Breast epithelium (tissue), 4 donors: ENCODE measurements around the gene SLC48A1. TPM values are rescaled to one million over a fixed set of nuclear protein-coding genes. Genes with fewer than 3 reads are reported as not detected.

Experiments used
- DNase-seq, 2 donors: peaks; one replicate each; pipeline ENCODE4 v3.0.0-alpha.2; 2019; ENCODE audit warnings: low spot score in 2 of 2
- H3K27ac ChIP-seq, 2 donors: fragments of 200-600 bp; sonication (generic) in 1 of 2; one replicate each; pipeline ENCODE4 v1.5.1; 2016 to 2019; ENCODE audit warnings: mild to moderate bottlenecking in 1 of 2
- H3K27me3 ChIP-seq, 2 donors: fragments of 200-600 bp; sonication (generic) in 1 of 2; one replicate each; pipeline versions ENCODE4 v1.5.1 to v1.6.0; 2017 to 2019; ENCODE audit warnings: control low read depth in 1 of 2, mild to moderate bottlenecking in 1 of 2
- H3K36me3 ChIP-seq: fragments of 200-600 bp; one replicate; pipeline ENCODE4 v1.5.1; 2019
- H3K4me1 ChIP-seq, 2 donors: fragments of 200-600 bp; sonication (generic); one replicate each; pipeline ENCODE4 v1.5.1; 2016 to 2019; ENCODE audit warnings: control low read depth in 1 of 2
- H3K4me3 ChIP-seq, 3 donors: fragments of 200-600 bp; sonication (generic); 1 replicate in 2 of 3; 2 replicates in 1 of 3; pipeline ENCODE4 v1.5.1; 2016 to 2019; ENCODE audit warnings: mild to moderate bottlenecking in 3 of 3, moderate library complexity in 2 of 3
- H3K9me3 ChIP-seq, 2 donors: fragments of 200-600 bp; sonication (generic) in 1 of 2; one replicate each; pipeline ENCODE4 v1.5.1; 2016 to 2019; ENCODE audit warnings: control low read depth in 1 of 2
- CTCF ChIP-seq, 3 donors: fragments of 450-650 bp; IDR thresholded peaks; one replicate each; pipeline ENCODE4 v1.5.1; 2016 to 2017; ENCODE audit warnings: antibody characterized with exemption in 3 of 3, mild to moderate bottlenecking in 3 of 3, moderate library complexity in 3 of 3
- POLR2A ChIP-seq: fragments of 450-650 bp; IDR thresholded peaks from one replicate; pipeline ENCODE4 v1.6.1; 2016; ENCODE audit warnings: antibody characterized with exemption, mild to moderate bottlenecking, moderate library complexity
- POLR2AphosphoS5 ChIP-seq, 3 donors: sonication (generic); formaldehyde crosslinking; IDR thresholded peaks; one replicate each; pipeline ENCODE4 v1.6.1; 2017; ENCODE audit warnings: antibody characterized with exemption in 3 of 3
- intact Hi-C: fragments of 100-400 bp; cut with DNase I; formaldehyde crosslinking; loops from one replicate; pipeline ENCODE4 v1.15.1; 2023; ENCODE audit warnings: low total_unique reads
- total RNA-seq, 3 donors: library from RNA; depleted of rRNA; stranded (reverse); fragments of >200 nt; gene quantifications; one replicate each; pipeline ENCODE4 v1.1.0, GENCODE V29; 2016

The SLC48A1 gene
- total RNA-seq, 3 donors from 2014 or later = 27.5 to 51.5 (median 30.6) TPM

- TF ChIP-seq CTCF (IDR thresholded peaks at IDR 0.05) = no peak
- TF ChIP-seq POLR2A = no peak
- TF ChIP-seq POLR2AphosphoS5 (IDR thresholded peaks at IDR 0.05) = no peak
- H3K9me3 ChIP-seq = no peaks in the 10 kb centered on the region
- intact Hi-C loops = loop anchor here (10.0 kb wide), 1 partner anchor 51 kb away; the partner anchor contains the start of gene ENDOU
- no peaks in the 10 kb centered on the region for H3K36me3 ChIP-seq
- H3K27me3 ChIP-seq = no peaks in the 10 kb centered on the region
- H3K4me1 ChIP-seq = peaks cover 22 to 27% of the 10 kb centered on the region in 2 donors
- no peak overlapping the region for H3K4me3 ChIP-seq
- no peak for DNase-seq
- H3K27ac ChIP-seq = peak overlapping the region; percentile 81 to 96
Measured at GRCh38 chr12:47775100-47775911, 2.3 kb downstream of the SLC48A1 start.

GRCh38 chr12:47776471-47777143, 3.6 kb downstream of the SLC48A1 start:
- no peak for DNase-seq
- Histone ChIP-seq H3K27ac (peak overlapping the region; percentile 81 to 96), H3K27me3 (no peaks in the 10 kb centered on the region)

GRCh38 chr12:47777151-47777550, 4.1 kb downstream of the SLC48A1 start:
- no peaks in the 10 kb centered on the region for H3K27me3 ChIP-seq
- intact Hi-C loops = loop anchor here (10.0 kb wide), 1 partner anchor 52 kb away; the partner anchor contains the start of gene ENDOU
- H3K36me3 ChIP-seq = no peaks in the 10 kb centered on the region
- TF ChIP-seq POLR2A (no peak), POLR2AphosphoS5 (IDR thresholded peaks at IDR 0.05) (no peak), CTCF (IDR thresholded peaks at IDR 0.05) (no peak)
- peaks cover 22 to 37% of the 10 kb centered on the region in 2 donors for H3K4me1 ChIP-seq
- no peaks in the 10 kb centered on the region for H3K9me3 ChIP-seq
- H3K27ac ChIP-seq = peak overlapping the region; percentile 81 to 96
- H3K4me3 ChIP-seq = peak overlapping the region in 1 of 3 donors; percentile 15
- DNase-seq = no peak

More at GRCh38 chr12:47776471-47777143, 3.6 kb downstream of the SLC48A1 start:
- Histone ChIP-seq H3K36me3 (no peaks in the 10 kb centered on the region), H3K9me3 (no peaks in the 10 kb centered on the region), H3K4me1 (peaks cover 22 to 33% of the 10 kb centered on the region in 2 donors), H3K4me3 (peak overlapping the region in 1 of 3 donors; percentile 15)
- intact Hi-C loops = loop anchor here (10.0 kb wide), 1 partner anchor 52 kb away; the partner anchor contains the start of gene ENDOU
- TF ChIP-seq CTCF (IDR thresholded peaks at IDR 0.05) = no peak
- no peak for TF ChIP-seq POLR2AphosphoS5 (IDR thresholded peaks at IDR 0.05)
- no peak for TF ChIP-seq POLR2A

- Histone ChIP-seq H3K4me1 (peaks cover 22 to 45% of the 10 kb centered on the region in 2 donors), H3K4me3 (no peak overlapping the region), H3K27me3 (no peaks in the 10 kb centered on the region), H3K9me3 (no peaks in the 10 kb centered on the region), H3K36me3 (no peaks in the 10 kb centered on the region), H3K27ac (peak overlapping the region; percentile 81 to 96)
- TF ChIP-seq POLR2AphosphoS5 (IDR thresholded peaks at IDR 0.05) (no peak), CTCF (IDR thresholded peaks at IDR 0.05) (peak in 1 of 3 donors; percentile 6)
- DNase-seq = peak in 1 of 2 donors; percentile 64
- intact Hi-C loops = loop anchor here (10.0 kb wide), 1 partner anchor 53 kb away; the partner anchor contains the start of gene ENDOU
Measured at GRCh38 chr12:47777741-47778558, 4.9 kb downstream of the SLC48A1 start.
